ENCODE measurements around the gene SLC25A13. TPM values are rescaled to one million over a fixed set of nuclear protein-coding genes. Genes with fewer than 3 reads are reported as not detected.

SLC25A13 gene
- total RNA-seq, 2 donors from 2014 or later: 13.0 to 17.1 TPM

- peaks cover 42% of the 10 kb centered on the region for H3K4me1 Mint-ChIP-seq
- H3K27me3 Mint-ChIP-seq: no peaks in the 10 kb centered on the region
- ATAC-seq: no peak
- no peaks in the 10 kb centered on the region for H3K9me3 ChIP-seq (ENCODE audit: control insufficient read depth, low read length, poor library complexity, severe bottlenecking)
- H3K36me3 Mint-ChIP-seq (ENCODE audit: low read depth): peaks cover 6% of the 10 kb centered on the region
- no peak for DNase-seq
- H3K27ac Mint-ChIP-seq: no peak overlapping the region
- H3K4me3 Mint-ChIP-seq: no peak overlapping the region
Observed at GRCh38 chr7:96315125-96315512, 6.8 kb downstream of the SLC25A13 start.

- H3K36me3 Mint-ChIP-seq (ENCODE audit: low read depth): peaks cover 6% of the 10 kb centered on the region
- H3K4me3 Mint-ChIP-seq: no peak overlapping the region
- no peak for DNase-seq
- ATAC-seq: no peak
- no peaks in the 10 kb centered on the region for H3K9me3 ChIP-seq (ENCODE audit: control insufficient read depth, low read length, poor library complexity, severe bottlenecking)
- no peak overlapping the region for H3K27ac Mint-ChIP-seq
- no peaks in the 10 kb centered on the region for H3K27me3 Mint-ChIP-seq
- H3K4me1 Mint-ChIP-seq: peaks cover 39% of the 10 kb centered on the region
Observed at GRCh38 chr7:96314402-96315124, 7.3 kb downstream of the SLC25A13 start.

DNA sequence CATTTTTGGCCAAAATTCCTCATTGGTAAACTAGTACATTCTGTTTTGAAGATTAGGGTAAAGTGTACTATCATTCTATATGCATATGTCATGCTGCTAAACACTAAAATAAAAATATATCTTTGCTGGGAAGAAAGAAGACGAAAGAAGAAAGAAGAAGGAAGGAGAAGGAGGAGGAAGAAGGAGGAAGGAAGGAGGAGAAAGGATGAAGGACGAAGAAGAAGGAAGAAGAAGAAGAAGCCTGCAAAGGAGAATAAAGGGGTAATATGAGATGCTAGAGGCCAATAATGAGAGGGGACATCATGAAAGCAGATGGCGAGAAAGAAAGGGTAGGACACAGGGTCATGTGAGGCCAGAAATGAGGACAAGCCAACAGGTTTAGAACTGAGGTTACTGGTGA, 8.0 kb downstream of the SLC25A13 start:
- Mint-ChIP-seq H3K27me3 (no peaks in the 10 kb centered on the region), H3K27ac (no peak overlapping the region), H3K4me3 (no peak overlapping the region), H3K4me1 (peaks cover 39% of the 10 kb centered on the region), H3K36me3 (ENCODE audit: low read depth) (peaks cover 6% of the 10 kb centered on the region)
- DNase-seq: no peak
- H3K9me3 ChIP-seq (ENCODE audit: control insufficient read depth, low read length, poor library complexity, severe bottlenecking): no peaks in the 10 kb centered on the region
- ATAC-seq: no peak

DNA sequence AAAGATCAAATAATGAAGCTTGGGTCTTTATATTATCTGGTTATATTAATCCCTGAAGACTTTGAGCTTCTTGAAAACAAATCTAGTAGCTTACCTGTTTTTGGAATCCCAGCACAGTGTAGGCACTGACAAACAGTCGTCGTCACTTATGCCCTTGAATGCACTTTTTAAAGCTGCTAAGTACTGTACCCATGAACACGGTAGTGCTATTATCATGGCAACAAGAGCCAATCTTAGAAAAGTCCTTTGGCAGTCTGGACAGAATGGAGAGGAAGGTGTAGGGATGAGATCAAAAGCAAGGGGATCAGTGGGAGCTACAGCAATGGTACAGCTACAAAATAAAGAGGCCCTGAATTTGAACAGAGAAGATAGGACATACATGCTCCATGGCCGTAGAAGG, 9.4 kb downstream of the SLC25A13 start:
- H3K27ac Mint-ChIP-seq: no peak overlapping the region
- peaks cover 36% of the 10 kb centered on the region for H3K4me1 Mint-ChIP-seq
- DNase-seq (no peak), ATAC-seq (no peak)
- peaks cover 6% of the 10 kb centered on the region for H3K36me3 Mint-ChIP-seq (ENCODE audit: low read depth)
- no peak overlapping the region for H3K4me3 Mint-ChIP-seq
- no peaks in the 10 kb centered on the region for H3K27me3 Mint-ChIP-seq
- no peaks in the 10 kb centered on the region for H3K9me3 ChIP-seq (ENCODE audit: control insufficient read depth, low read length, poor library complexity, severe bottlenecking)

DNA sequence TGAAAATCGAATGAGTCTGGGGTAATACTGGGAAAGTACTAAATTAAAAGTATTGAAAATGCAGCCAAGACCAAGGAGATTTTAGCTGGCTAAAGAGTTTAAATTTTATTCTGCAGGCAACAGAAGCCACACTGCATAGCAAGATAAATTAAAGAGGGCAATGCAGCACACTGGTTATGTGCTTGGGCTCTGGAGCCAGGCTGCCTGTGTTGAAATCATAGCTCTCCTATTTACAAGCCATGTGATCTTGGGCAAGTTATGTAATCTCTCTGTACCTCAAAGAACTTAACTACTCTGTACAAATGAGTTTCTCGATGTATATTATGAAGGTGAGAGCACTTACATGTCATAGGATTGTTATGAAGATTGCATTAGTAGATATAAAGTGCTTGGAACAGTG, 9.9 kb downstream of the SLC25A13 start:
- peaks cover 36% of the 10 kb centered on the region for H3K4me1 Mint-ChIP-seq
- H3K9me3 ChIP-seq (ENCODE audit: control insufficient read depth, low read length, poor library complexity, severe bottlenecking): no peaks in the 10 kb centered on the region

GRCh38 chr7:96310110-96310509, 11.8 kb downstream of the SLC25A13 start:
- H3K27ac Mint-ChIP-seq: no peak overlapping the region
- no peaks in the 10 kb centered on the region for H3K27me3 Mint-ChIP-seq
- H3K36me3 Mint-ChIP-seq (ENCODE audit: low read depth): peaks cover 12% of the 10 kb centered on the region
- no peak for DNase-seq
- peaks cover 36% of the 10 kb centered on the region for H3K4me1 Mint-ChIP-seq
- no peak for ATAC-seq
- no peaks in the 10 kb centered on the region for H3K9me3 ChIP-seq (ENCODE audit: control insufficient read depth, low read length, poor library complexity, severe bottlenecking)
- H3K4me3 Mint-ChIP-seq: no peak overlapping the region

More for the DNA sequence above, 9.9 kb downstream of the SLC25A13 start:
- Mint-ChIP-seq H3K4me3 (no peak overlapping the region), H3K36me3 (ENCODE audit: low read depth) (peaks cover 6% of the 10 kb centered on the region), H3K27ac (no peak overlapping the region), H3K27me3 (no peaks in the 10 kb centered on the region)
- DNase-seq (no peak), ATAC-seq (no peak)

DNA sequence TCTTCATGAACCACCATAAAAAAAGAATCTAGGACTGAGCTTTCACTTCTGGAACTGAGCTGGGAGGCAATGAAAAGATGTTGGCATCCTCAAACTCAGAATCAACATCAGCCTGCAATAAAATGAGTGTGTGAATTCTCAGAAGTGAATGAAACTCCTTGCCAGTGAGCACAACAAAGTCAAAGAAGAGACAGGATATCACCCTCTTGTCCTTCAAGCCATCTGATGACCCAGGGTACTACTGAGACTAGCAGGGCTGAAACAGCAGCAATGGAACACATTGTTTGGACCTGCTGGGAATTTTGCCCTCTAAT, 13.0 kb downstream of the SLC25A13 start:
- no peaks in the 10 kb centered on the region for H3K9me3 ChIP-seq (ENCODE audit: control insufficient read depth, low read length, poor library complexity, severe bottlenecking)
- H3K36me3 Mint-ChIP-seq (ENCODE audit: low read depth): peaks cover 9% of the 10 kb centered on the region
- no peak for DNase-seq
- H3K4me3 Mint-ChIP-seq: no peak overlapping the region
- H3K4me1 Mint-ChIP-seq: peaks cover 34% of the 10 kb centered on the region
- H3K27ac Mint-ChIP-seq: no peak overlapping the region
- ATAC-seq: no peak
- H3K27me3 Mint-ChIP-seq: no peaks in the 10 kb centered on the region

DNA sequence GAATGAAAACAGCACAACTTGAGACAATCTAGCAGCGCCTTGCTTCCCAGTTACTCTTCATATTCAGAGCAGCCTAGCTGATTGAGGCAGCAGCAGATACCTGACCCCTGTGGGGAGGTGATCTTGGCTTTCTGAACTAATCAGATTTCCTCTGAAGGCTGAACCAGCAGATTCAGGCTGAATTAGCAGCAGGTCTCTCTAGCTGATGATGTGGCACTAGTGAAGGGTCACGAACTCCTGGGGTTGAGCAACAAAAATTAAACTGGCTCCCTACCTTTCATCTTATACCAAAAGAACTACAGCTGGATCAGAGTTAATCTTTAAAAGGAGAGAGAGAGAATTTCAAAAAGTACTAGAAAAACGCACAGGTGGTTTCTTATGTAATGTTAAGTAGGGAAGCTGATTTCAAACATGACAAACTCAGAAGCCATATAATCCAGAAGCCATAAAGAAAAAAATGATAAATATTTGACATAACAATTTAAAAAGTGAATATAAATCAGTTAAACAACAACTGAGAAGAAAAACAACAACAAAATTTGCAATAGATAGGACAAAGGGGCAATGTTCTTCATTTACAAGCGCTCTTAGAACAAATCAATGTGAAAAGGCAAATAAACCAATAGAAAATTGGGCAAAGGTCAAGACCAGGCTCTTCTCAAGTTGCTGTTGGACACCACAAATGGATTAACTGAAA, 13.5 kb downstream of the SLC25A13 start:
- no peaks in the 10 kb centered on the region for H3K9me3 ChIP-seq (ENCODE audit: control insufficient read depth, low read length, poor library complexity, severe bottlenecking)
- H3K36me3 Mint-ChIP-seq (ENCODE audit: low read depth): peaks cover 8% of the 10 kb centered on the region
- ATAC-seq: no peak
- no peaks in the 10 kb centered on the region for H3K27me3 Mint-ChIP-seq
- H3K4me3 Mint-ChIP-seq: no peak overlapping the region
- DNase-seq: no peak
- no peak overlapping the region for H3K27ac Mint-ChIP-seq
- peaks cover 32% of the 10 kb centered on the region for H3K4me1 Mint-ChIP-seq

- DNase-seq: no peak
- H3K4me1 Mint-ChIP-seq: peaks cover 25% of the 10 kb centered on the region
- ATAC-seq: no peak
- H3K4me3 Mint-ChIP-seq: no peak overlapping the region
- peaks cover 6% of the 10 kb centered on the region for H3K36me3 Mint-ChIP-seq (ENCODE audit: low read depth)
- H3K27ac Mint-ChIP-seq: peak overlapping the region; percentile 39
- no peaks in the 10 kb centered on the region for H3K27me3 Mint-ChIP-seq
- no peaks in the 10 kb centered on the region for H3K9me3 ChIP-seq (ENCODE audit: control insufficient read depth, low read length, poor library complexity, severe bottlenecking)
Observed at GRCh38 chr7:96306385-96307125, 15.3 kb downstream of the SLC25A13 start.

- H3K27me3 Mint-ChIP-seq: no peaks in the 10 kb centered on the region
- H3K27ac Mint-ChIP-seq: no peak overlapping the region
- H3K4me1 Mint-ChIP-seq: peaks cover 19% of the 10 kb centered on the region
- ATAC-seq: no peak
- no peak for DNase-seq
- peaks cover 6% of the 10 kb centered on the region for H3K36me3 Mint-ChIP-seq (ENCODE audit: low read depth)
- no peak overlapping the region for H3K4me3 Mint-ChIP-seq
- H3K9me3 ChIP-seq (ENCODE audit: control insufficient read depth, low read length, poor library complexity, severe bottlenecking): no peaks in the 10 kb centered on the region
Observed at GRCh38 chr7:96305915-96306314, 16.0 kb downstream of the SLC25A13 start.

DNA sequence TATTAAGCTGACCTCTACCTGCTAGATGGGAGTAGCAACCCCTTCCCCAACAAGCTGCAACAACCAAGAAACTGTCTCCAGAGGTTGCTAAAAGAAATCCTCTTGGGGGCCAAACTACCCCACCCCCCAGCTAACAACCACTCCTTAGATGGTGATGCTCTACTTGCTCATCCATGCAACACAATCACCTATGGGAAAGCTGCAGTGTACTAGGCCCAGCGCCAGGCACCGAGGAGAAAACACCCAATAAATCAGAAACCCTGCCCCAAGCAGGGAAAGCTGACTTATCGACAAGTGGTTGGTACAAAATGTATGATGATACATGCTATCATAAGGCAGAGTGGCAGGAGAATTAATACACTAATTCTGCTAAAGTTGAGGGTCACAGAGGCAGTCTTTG, 17.3 kb downstream of the SLC25A13 start:
- no peaks in the 10 kb centered on the region for H3K9me3 ChIP-seq (ENCODE audit: control insufficient read depth, low read length, poor library complexity, severe bottlenecking)
- DNase-seq: no peak
- Mint-ChIP-seq H3K36me3 (ENCODE audit: low read depth) (peaks cover 6% of the 10 kb centered on the region), H3K4me3 (no peak overlapping the region), H3K27ac (no peak overlapping the region), H3K4me1 (peaks cover 19% of the 10 kb centered on the region), H3K27me3 (no peaks in the 10 kb centered on the region)
- no peak for ATAC-seq

GRCh38 chr7:96303686-96304443, 18.0 kb downstream of the SLC25A13 start:
- no peaks in the 10 kb centered on the region for H3K27me3 Mint-ChIP-seq
- DNase-seq (no peak), ATAC-seq (no peak)
- H3K4me3 Mint-ChIP-seq: no peak overlapping the region
- H3K9me3 ChIP-seq (ENCODE audit: control insufficient read depth, low read length, poor library complexity, severe bottlenecking): no peaks in the 10 kb centered on the region
- peaks cover 22% of the 10 kb centered on the region for H3K4me1 Mint-ChIP-seq
- peaks cover 6% of the 10 kb centered on the region for H3K36me3 Mint-ChIP-seq (ENCODE audit: low read depth)
- no peak overlapping the region for H3K27ac Mint-ChIP-seq

- Mint-ChIP-seq H3K27ac (no peak overlapping the region), H3K36me3 (ENCODE audit: low read depth) (peaks cover 6% of the 10 kb centered on the region), H3K4me3 (no peak overlapping the region), H3K27me3 (no peaks in the 10 kb centered on the region), H3K4me1 (peaks cover 22% of the 10 kb centered on the region)
- no peaks in the 10 kb centered on the region for H3K9me3 ChIP-seq (ENCODE audit: control insufficient read depth, low read length, poor library complexity, severe bottlenecking)
- ATAC-seq (no peak), DNase-seq (no peak)
Observed at GRCh38 chr7:96303105-96303685, 18.7 kb downstream of the SLC25A13 start.
